Measurements from ENCODE around the gene KCNH6.
A peak's percentile ranks its signal among the peaks of the same experiment; 100 is the strongest.

KCNH6 gene

DNA sequence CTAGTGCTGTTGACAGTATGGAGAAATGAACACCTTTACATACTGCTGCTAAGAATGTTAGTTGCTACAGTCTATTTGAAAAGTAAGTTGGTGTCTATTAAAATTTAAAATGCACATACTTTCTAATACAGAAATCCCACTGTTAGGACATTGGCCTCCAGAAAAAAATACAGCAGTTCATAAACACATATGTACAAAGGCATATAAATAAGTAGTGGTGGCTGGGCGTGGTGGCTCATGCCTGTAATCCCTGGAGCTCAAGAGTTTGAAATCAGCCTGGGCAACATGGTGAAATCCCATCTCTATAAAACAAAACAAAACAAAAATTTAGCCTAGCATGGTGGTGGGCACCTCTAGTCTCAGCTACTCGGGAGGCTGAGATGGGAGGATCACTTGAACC, 40.2 kb downstream of the KCNH6 start:
- TF ChIP-seq, protein P1, sequence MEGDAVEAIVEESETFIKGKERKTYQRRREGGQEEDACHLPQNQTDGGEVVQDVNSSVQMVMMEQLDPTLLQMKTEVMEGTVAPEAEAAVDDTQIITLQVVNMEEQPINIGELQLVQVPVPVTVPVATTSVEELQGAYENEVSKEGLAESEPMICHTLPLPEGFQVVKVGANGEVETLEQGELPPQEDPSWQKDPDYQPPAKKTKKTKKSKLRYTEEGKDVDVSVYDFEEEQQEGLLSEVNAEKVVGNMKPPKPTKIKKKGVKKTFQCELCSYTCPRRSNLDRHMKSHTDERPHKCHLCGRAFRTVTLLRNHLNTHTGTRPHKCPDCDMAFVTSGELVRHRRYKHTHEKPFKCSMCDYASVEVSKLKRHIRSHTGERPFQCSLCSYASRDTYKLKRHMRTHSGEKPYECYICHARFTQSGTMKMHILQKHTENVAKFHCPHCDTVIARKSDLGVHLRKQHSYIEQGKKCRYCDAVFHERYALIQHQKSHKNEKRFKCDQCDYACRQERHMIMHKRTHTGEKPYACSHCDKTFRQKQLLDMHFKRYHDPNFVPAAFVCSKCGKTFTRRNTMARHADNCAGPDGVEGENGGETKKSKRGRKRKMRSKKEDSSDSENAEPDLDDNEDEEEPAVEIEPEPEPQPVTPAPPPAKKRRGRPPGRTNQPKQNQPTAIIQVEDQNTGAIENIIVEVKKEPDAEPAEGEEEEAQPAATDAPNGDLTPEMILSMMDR (IDR thresholded peaks at IDR 0.05; ENCODE audit: poor library complexity, severe bottlenecking): no peak
- no peak for ATAC-seq (ENCODE audit: low read depth)

DNA sequence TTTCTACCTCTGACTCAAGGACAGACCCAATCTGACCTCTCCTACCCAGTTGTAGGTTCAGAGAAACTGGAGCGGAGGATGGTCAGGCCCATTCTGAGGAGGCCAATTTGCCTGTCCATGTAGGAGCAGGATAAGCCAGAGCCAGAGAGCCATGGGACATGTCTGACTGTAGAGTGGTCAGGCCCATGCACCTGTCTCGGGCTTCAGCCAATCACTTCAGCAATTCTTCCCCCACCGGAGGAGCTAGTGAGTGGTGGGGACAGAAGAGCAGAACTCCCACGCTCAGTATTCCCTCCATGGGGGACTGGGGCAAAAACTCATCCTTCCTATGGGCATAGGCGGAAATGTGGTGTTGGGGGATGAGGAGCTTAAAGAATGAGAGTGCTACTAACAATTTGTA, 41.4 kb downstream of the KCNH6 start:
- TF ChIP-seq, protein P1 (IDR thresholded peaks at IDR 0.05; ENCODE audit: poor library complexity, severe bottlenecking): no peak
- no peak for DNase-seq (ENCODE audit: low spot score)
- H3K27me3 ChIP-seq (ENCODE audit: insufficient read depth, poor library complexity, severe bottlenecking): no peaks in the 10 kb centered on the region
- H3K4me3 ChIP-seq (ENCODE audit: severe bottlenecking): no peak overlapping the region
- no peak overlapping the region for H3K27ac ChIP-seq (ENCODE audit: poor library complexity, severe bottlenecking)
- H3K4me1 ChIP-seq (ENCODE audit: insufficient read depth, poor library complexity, severe bottlenecking): peaks cover 3% of the 10 kb centered on the region
- ATAC-seq (ENCODE audit: low read depth): peak; percentile 21; the same call in 1 of the 3 replicates
- peaks cover 5% of the 10 kb centered on the region; the same call in 1 of the 2 replicates for H3K36me3 ChIP-seq (ENCODE audit: low read depth)
- H3K9me3 ChIP-seq (ENCODE audit: severe bottlenecking): no peaks in the 10 kb centered on the region

More for the DNA sequence above, 40.2 kb downstream of the KCNH6 start:
- H3K4me3 ChIP-seq (ENCODE audit: severe bottlenecking): no peak overlapping the region
- H3K4me1 ChIP-seq (ENCODE audit: insufficient read depth, poor library complexity, severe bottlenecking): peaks cover 3% of the 10 kb centered on the region
- peaks cover 5% of the 10 kb centered on the region for H3K36me3 ChIP-seq (ENCODE audit: low read depth)
- no peaks in the 10 kb centered on the region for H3K27me3 ChIP-seq (ENCODE audit: insufficient read depth, poor library complexity, severe bottlenecking)
- no peaks in the 10 kb centered on the region for H3K9me3 ChIP-seq (ENCODE audit: severe bottlenecking)
- no peak overlapping the region for H3K27ac ChIP-seq (ENCODE audit: poor library complexity, severe bottlenecking)
- no peak for DNase-seq (ENCODE audit: low spot score)

DNA sequence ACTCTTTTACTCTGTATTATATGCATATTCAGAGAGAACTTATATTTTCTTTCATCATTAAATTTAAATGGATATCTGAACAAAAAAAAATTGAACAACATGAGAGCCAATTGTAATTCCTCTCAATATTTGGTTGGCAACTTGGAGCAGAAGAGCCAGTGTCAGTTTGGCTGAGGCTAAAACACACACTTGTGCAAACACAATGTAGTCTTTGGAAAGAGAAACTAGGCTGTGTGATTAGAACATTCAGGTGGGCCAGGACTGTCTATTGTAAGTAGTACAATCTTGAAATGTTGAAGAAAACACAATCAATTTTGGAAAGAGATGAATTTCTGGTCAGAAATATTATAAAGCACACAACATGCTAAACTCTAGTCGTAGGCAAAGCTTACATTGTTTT, 44.1 kb downstream of the KCNH6 start:
- no peaks in the 10 kb centered on the region for H3K9me3 ChIP-seq (ENCODE audit: severe bottlenecking)
- peaks cover 3% of the 10 kb centered on the region for H3K4me1 ChIP-seq (ENCODE audit: insufficient read depth, poor library complexity, severe bottlenecking)
- DNase-seq (ENCODE audit: low spot score) (no peak), ATAC-seq (ENCODE audit: low read depth) (no peak)
- H3K36me3 ChIP-seq (ENCODE audit: low read depth): peaks cover 5% of the 10 kb centered on the region; the same call in 1 of the 2 replicates
- H3K27ac ChIP-seq (ENCODE audit: poor library complexity, severe bottlenecking): no peak overlapping the region
- no peak overlapping the region for H3K4me3 ChIP-seq (ENCODE audit: severe bottlenecking)
- TF ChIP-seq, protein P1 (IDR thresholded peaks at IDR 0.05; ENCODE audit: poor library complexity, severe bottlenecking): no peak
- no peaks in the 10 kb centered on the region for H3K27me3 ChIP-seq (ENCODE audit: insufficient read depth, poor library complexity, severe bottlenecking)

DNA sequence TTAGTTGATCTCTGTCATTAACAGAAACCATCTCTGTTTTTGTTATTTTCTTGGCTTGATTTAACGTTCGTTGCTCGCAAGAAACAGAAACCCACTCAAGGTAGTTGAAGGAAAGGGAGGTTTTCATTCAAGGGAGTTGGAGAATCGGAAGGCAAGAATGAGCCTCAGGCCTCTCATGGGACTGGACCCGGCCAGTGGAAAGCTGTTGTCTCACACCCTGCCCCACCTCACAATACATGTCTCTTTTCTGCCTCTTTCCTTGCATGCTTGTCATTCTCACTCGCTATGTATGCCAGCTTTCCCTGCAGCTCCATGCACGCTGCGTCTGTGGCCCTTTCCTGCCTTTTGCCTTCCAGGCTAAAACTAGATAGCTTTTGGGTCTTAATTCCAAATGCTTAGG, 45.4 kb downstream of the KCNH6 start:
- no peak overlapping the region for H3K27ac ChIP-seq (ENCODE audit: poor library complexity, severe bottlenecking)
- H3K9me3 ChIP-seq (ENCODE audit: severe bottlenecking): no peaks in the 10 kb centered on the region
- H3K36me3 ChIP-seq (ENCODE audit: low read depth): peaks cover 5% of the 10 kb centered on the region; the same call in 1 of the 2 replicates
- ATAC-seq (ENCODE audit: low read depth): no peak
- peaks cover 3% of the 10 kb centered on the region for H3K4me1 ChIP-seq (ENCODE audit: insufficient read depth, poor library complexity, severe bottlenecking)
- no peak overlapping the region for H3K4me3 ChIP-seq (ENCODE audit: severe bottlenecking)
- no peak for DNase-seq (ENCODE audit: low spot score)
- TF ChIP-seq, protein P1 (IDR thresholded peaks at IDR 0.05; ENCODE audit: poor library complexity, severe bottlenecking): no peak
- H3K27me3 ChIP-seq (ENCODE audit: insufficient read depth, poor library complexity, severe bottlenecking): no peaks in the 10 kb centered on the region

DNA sequence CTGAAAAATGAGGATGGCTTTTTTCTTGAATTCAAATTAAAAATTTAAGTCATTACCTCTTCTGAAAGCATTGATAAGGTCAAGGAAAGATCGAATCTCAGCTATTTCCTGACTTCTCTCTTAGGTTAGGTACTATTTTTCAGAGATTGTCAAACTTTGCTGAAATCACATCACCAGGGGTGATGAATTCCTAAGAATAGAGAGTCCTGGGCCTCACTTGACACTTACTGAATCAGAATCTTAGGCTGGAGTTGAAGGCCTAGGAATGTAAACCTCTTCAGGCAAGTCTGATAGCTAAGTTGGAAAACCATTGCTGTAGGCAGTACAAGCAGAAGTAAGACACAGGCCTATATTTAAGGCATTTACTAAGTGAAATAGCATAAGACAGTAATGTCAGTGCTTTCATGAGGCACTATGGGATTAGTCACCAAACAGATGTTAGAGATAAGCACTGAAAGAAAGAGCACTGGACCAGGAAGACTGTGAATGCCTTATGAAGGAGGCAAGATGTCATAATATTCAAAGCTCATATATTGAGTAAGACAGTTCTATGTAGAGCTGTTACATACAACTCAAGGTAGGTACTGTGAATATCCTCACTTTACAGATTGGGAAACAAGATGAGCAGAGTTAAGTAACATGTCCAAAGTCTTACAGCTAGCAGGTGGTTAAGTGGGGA, 48.6 kb downstream of the KCNH6 start:
- no peaks in the 10 kb centered on the region for H3K36me3 ChIP-seq (ENCODE audit: low read depth)
- H3K4me3 ChIP-seq (ENCODE audit: severe bottlenecking): no peak overlapping the region
- ATAC-seq (ENCODE audit: low read depth) (peak; percentile 73), DNase-seq (ENCODE audit: low spot score) (no peak)
- TF ChIP-seq, protein P1 (IDR thresholded peaks at IDR 0.05; ENCODE audit: poor library complexity, severe bottlenecking): no peak
- H3K4me1 ChIP-seq (ENCODE audit: insufficient read depth, poor library complexity, severe bottlenecking): peaks cover 3% of the 10 kb centered on the region
- H3K27me3 ChIP-seq (ENCODE audit: insufficient read depth, poor library complexity, severe bottlenecking): no peaks in the 10 kb centered on the region
- no peaks in the 10 kb centered on the region for H3K9me3 ChIP-seq (ENCODE audit: severe bottlenecking)
- no peak overlapping the region for H3K27ac ChIP-seq (ENCODE audit: poor library complexity, severe bottlenecking)
